ENCODE data around the gene CHID1. TPM values are rescaled to one million over a fixed set of nuclear protein-coding genes. Genes with fewer than 3 reads are reported as not detected.

CHID1 gene
- total and polyA plus RNA-seq, 2 of the 4 experiments (the other 2 are of a cell fraction) = 34.2 to 121 TPM

GRCh38 chr11:927871-928270, 17.3 kb upstream of the CHID1 start:
- dilution Hi-C loops (cut with HindIII; ENCODE audit: low sequenced_read_pairs, unreplicated experiment) = no loop called here
- Histone ChIP-seq H2BK120ac (ENCODE audit: low read depth, low read length) (no peak overlapping the region), H2AK5ac (ENCODE audit: low read depth, low read length) (no peak overlapping the region), H4K20me1 (ENCODE audit: insufficient read depth, low read length) (peaks cover 59% of the 10 kb centered on the region), H2BK20ac (ENCODE audit: low read depth, low read length) (no peak overlapping the region), H3K27ac (ENCODE audit: insufficient read depth, low read length) (no peak overlapping the region), H2BK15ac (ENCODE audit: low read depth, low read length) (no peak overlapping the region), H4K8ac (ENCODE audit: low read depth in 2 of 2, low read length in 2 of 2) (no peak overlapping the region), H3K4me2 (ENCODE audit: low read depth, low read length) (no peak overlapping the region), H3K9ac (ENCODE audit: low read depth, low read length) (no peak overlapping the region), H3K79me1 (ENCODE audit: low read depth in 1 of 2, low read length in 2 of 2) (peaks cover 10 to 62% of the 10 kb centered on the region in 2 experiments), H3K36me3 (ENCODE audit: control insufficient read depth, insufficient read depth, low read length) (peaks cover 12% of the 10 kb centered on the region), H4K91ac (ENCODE audit: insufficient read depth, low read depth, low read length) (no peak overlapping the region), H3K18ac (ENCODE audit: low read depth, low read length) (no peak overlapping the region), H3K9me1 (ENCODE audit: insufficient read depth, low read length) (peaks cover 19% of the 10 kb centered on the region), H4K5ac (ENCODE audit: low read depth, low read length) (no peak overlapping the region), H3K27me3 (ENCODE audit: control insufficient read depth, insufficient read depth, low read length) (no peaks in the 10 kb centered on the region), H3K4me3 (ENCODE audit: insufficient read depth, low read depth, low read length) (no peak overlapping the region), H3K56ac (ENCODE audit: extremely low read depth, insufficient read depth, low read length) (no peak overlapping the region), H2AFZ (replicated peaks; ENCODE audit: low read length, poor library complexity) (no peak overlapping the region), H3K14ac (replicated peaks; ENCODE audit: low read depth, low read length) (no peak overlapping the region), H3K9me3 (ENCODE audit: control insufficient read depth, insufficient read depth, low read length) (no peaks in the 10 kb centered on the region), H2AK9ac (replicated peaks; ENCODE audit: low read depth, low read length, poor library complexity) (no peak overlapping the region), H3K23ac (ENCODE audit: low read depth, low read length) (no peak overlapping the region), H3K4ac (ENCODE audit: low read depth, low read length) (no peak overlapping the region), H3K4me1 (ENCODE audit: control insufficient read depth, insufficient read depth, low read length) (peaks cover 4% of the 10 kb centered on the region), H2BK5ac (ENCODE audit: low read depth, low read length, poor library complexity, severe bottlenecking) (no peak overlapping the region)
- intact Hi-C loops (cut with micrococcal nuclease) = no loop called here
- no peak for DNase-seq
- 100% methylated on average over 1 of the region's 7 CpGs; no CpG with 5 or more reads in 1 of the 2 experiments for WGBS, 2 experiments (ENCODE audit: extremely low coverage in 2 of 2, insufficient read length in 1 of 2)
- TF ChIP-seq BHLHE40 (IDR thresholded peaks at IDR 0.05; ENCODE audit: low read depth, low read length) (no peak), MAZ (IDR thresholded peaks at IDR 0.05; ENCODE audit: borderline replicate concordance, low read depth, low read length) (no peak), MXI1 (IDR thresholded peaks at IDR 0.05; ENCODE audit: borderline replicate concordance, low read depth, low read length) (no peak), RFX5 (IDR thresholded peaks at IDR 0.05; ENCODE audit: low read depth, low read length) (no peak), USF2 (IDR thresholded peaks at IDR 0.05; ENCODE audit: low read depth, low read length) (no peak), RCOR1 (IDR thresholded peaks at IDR 0.05; ENCODE audit: insufficient replicate concordance, low read length) (no peak), RAD21 (IDR thresholded peaks at IDR 0.05; ENCODE audit: low read length) (no peak)
- no peak for ATAC-seq (ENCODE audit: low read depth)
- BruUV-seq (replicated peaks) = no TSS peak
- in situ Hi-C loops (cut with MboI; ENCODE audit: low sequenced_read_pairs) = no loop called here
- POLR2A ChIA-PET (ENCODE audit: unreplicated experiment) = interaction anchor here (0.5 kb wide), 1 partner anchor 84 kb away, joined by 3 read pairs; no protein-coding TSS in a partner anchor
- CTCF ChIA-PET = no interaction called here
